BJ (cell line): ENCODE data around the gene NR3C1. TPM values are rescaled to one million over a fixed set of nuclear protein-coding genes. Genes with fewer than 3 reads are reported as not detected.

Experiments
- CTCF ChIA-PET: fragments of 350-600 bp; formaldehyde crosslinking; extraction: SDS; loops from one replicate; lab custom pipeline; 2021; ENCODE audit warnings: antibody characterized with exemption, inconsistent platforms; lab: Yijun Ruan, JAX
- POLR2A ChIA-PET: fragments of 300-600 bp; sonication (Branson Sonifier 250); formaldehyde crosslinking; extraction: SDS; loops from one replicate; lab custom pipeline; 2021; ENCODE audit warnings: antibody characterized with exemption; lab: Charles Lee
- DNase-seq: peaks from one replicate; pipeline ENCODE4 v3.0.0-alpha.2; 2011; ENCODE audit warnings: low read depth
- H3K27me3 ChIP-seq: 2 replicates; pipeline ENCODE4 v1.6.0; 2011; ENCODE audit warnings: low read length; ENCODE audit not compliant: control insufficient read depth, insufficient read depth
- H3K36me3 ChIP-seq: 2 replicates; pipeline ENCODE4 v1.5.1; 2011; ENCODE audit warnings: low read length; ENCODE audit not compliant: control insufficient read depth, insufficient read depth
- H3K4me3 ChIP-seq: 2 replicates; pipeline ENCODE4 v1.5.1; 2011; ENCODE audit warnings: low read depth, mild to moderate bottlenecking, control low read depth, low read length
- CTCF ChIP-seq: IDR thresholded peaks from 2 replicates; pipeline ENCODE4 v1.5.1; 2011; ENCODE audit warnings: low read depth, mild to moderate bottlenecking, control low read depth, inconsistent platforms, low read length, moderate library complexity; ENCODE audit not compliant: insufficient read depth
- polyA plus RNA-seq: library from polyadenylated mRNA; depleted of rRNA; stranded (reverse); fragments of >200 nt; gene quantifications from 2 replicates; pipeline ENCODE4 v1.2.3, GENCODE V29; 2011

The NR3C1 gene
- polyA plus RNA-seq, 1 experiment = 22.4 TPM

- no peak for DNase-seq
- no peaks in the 10 kb centered on the region for H3K27me3 ChIP-seq
- no peak for TF ChIP-seq CTCF
- no peaks in the 10 kb centered on the region for H3K36me3 ChIP-seq
- ChIA-PET POLR2A (no interaction called here), CTCF (interaction anchor here (0.9 to 1.4 kb wide), 2 partner anchors 14 to 23 kb away, joined by 3 read pairs; no protein-coding TSS in a partner anchor)
- no peak overlapping the region for H3K4me3 ChIP-seq
Observed at GRCh38 chr5:143322176-143322575, 81.3 kb downstream of the NR3C1 start.

GRCh38 chr5:143319437-143320227, 83.9 kb downstream of the NR3C1 start:
- DNase-seq = no peak
- Histone ChIP-seq H3K4me3 (no peak overlapping the region), H3K36me3 (no peaks in the 10 kb centered on the region), H3K27me3 (no peaks in the 10 kb centered on the region)
- TF ChIP-seq CTCF = no peak
- CTCF ChIA-PET = interaction anchor here (1.1 kb wide), 1 partner anchor 16 kb away, joined by 4 read pairs; no protein-coding TSS in a partner anchor
- POLR2A ChIA-PET = no interaction called here

GRCh38 chr5:143318833-143319232, 84.7 kb downstream of the NR3C1 start:
- ChIA-PET POLR2A (no interaction called here), CTCF (no interaction called here)
- DNase-seq = no peak
- no peak for TF ChIP-seq CTCF
- no peak overlapping the region for H3K4me3 ChIP-seq
- no peaks in the 10 kb centered on the region for H3K27me3 ChIP-seq
- H3K36me3 ChIP-seq = no peaks in the 10 kb centered on the region

GRCh38 chr5:143318270-143318669, 85.2 kb downstream of the NR3C1 start:
- DNase-seq = no peak
- no peaks in the 10 kb centered on the region for H3K27me3 ChIP-seq
- no peaks in the 10 kb centered on the region for H3K36me3 ChIP-seq
- CTCF ChIA-PET = no interaction called here
- no peak overlapping the region for H3K4me3 ChIP-seq
- POLR2A ChIA-PET = no interaction called here
- TF ChIP-seq CTCF = no peak

- ChIA-PET CTCF (no interaction called here), POLR2A (no interaction called here)
- no peak for DNase-seq
- TF ChIP-seq CTCF = no peak
- Histone ChIP-seq H3K4me3 (no peak overlapping the region), H3K27me3 (no peaks in the 10 kb centered on the region), H3K36me3 (no peaks in the 10 kb centered on the region)
Observed at GRCh38 chr5:143316844-143317631, 86.4 kb downstream of the NR3C1 start.
